HepG2 (cell line): ENCODE measurements around the gene BTBD8. TPM values are rescaled to one million over a fixed set of nuclear protein-coding genes. Genes with fewer than 3 reads are reported as not detected.

ENCODE experiments used
- ATAC-seq: fragments of 200-7000 bp; cut with Tn5 transposase; 3 replicates; pipeline ENCODE4 v1.9.1; 2020; ENCODE audit warnings: mild to moderate bottlenecking, moderate library complexity
- BruUV-seq: library from RNA; stranded (reverse); fragments of 400-500 nt; replicated peaks from 2 replicates; lab custom pipeline; 2021; lab: Mats Ljungman, UMichigan
- CTCF ChIA-PET: fragments of 300-600 bp; formaldehyde crosslinking; extraction: SDS; loops from one replicate; lab custom pipeline; 2021; ENCODE audit warnings: low total read pairs, inconsistent platforms, low intra/inter-chr PET ratio; lab: Yijun Ruan, JAX
- POLR2A ChIA-PET: fragments of 350-600 bp; sonication (Branson Sonifier 250); formaldehyde crosslinking; loops from one replicate; lab custom pipeline; 2020; ENCODE audit warnings: antibody characterized with exemption, inconsistent platforms; lab: Yijun Ruan, JAX
- DNase-seq: peaks from one replicate; pipeline ENCODE4 v3.0.0-alpha.2; 2015; ENCODE audit warnings: low spot score
- FAIRE-seq: peaks from 3 replicates; lab custom pipeline; 2011; peaks lifted over from hg19 to GRCh38; lab: Jason Lieb, UNC
- H2AFZ ChIP-seq: one replicate; pipeline ENCODE4 v1.6.1; 2011; ENCODE audit warnings: low read length, inconsistent platforms
- H3K27ac ChIP-seq: fragments of 300-600 bp; 3 replicates; pipeline ENCODE4 v1.8.0; 2011; ENCODE audit warnings: mixed run types, mild to moderate bottlenecking, mixed read lengths, low read length, inconsistent platforms; ENCODE audit not compliant: insufficient read depth; ENCODE audit errors: extremely low read length
- H3K27me3 ChIP-seq, 2 experiments: fragments of 200-600 bp in 1 of 2; 2 replicates in 1 of 2; 3 replicates in 1 of 2; pipeline versions ENCODE4 v1.6.0 to v1.8.0; 2011; ENCODE audit warnings: low read length in 2 of 2, mild to moderate bottlenecking in 2 of 2, moderate library complexity in 2 of 2, inconsistent platforms in 1 of 2; ENCODE audit not compliant: insufficient read depth in 2 of 2, control insufficient read depth in 1 of 2
- H3K36me3 ChIP-seq, 2 experiments: fragments of 200-600 bp in 1 of 2; replicated peaks in 1 of 2; 2 replicates in 1 of 2; 3 replicates in 1 of 2; pipeline versions ENCODE4 v1.5.1 to v1.8.0; 2011; ENCODE audit warnings: low read length in 2 of 2, inconsistent platforms in 1 of 2; ENCODE audit not compliant: insufficient read depth in 2 of 2, control insufficient read depth in 1 of 2
- H3K4me1 ChIP-seq: 2 replicates; pipeline ENCODE4 v1.5.1; 2012; ENCODE audit warnings: low read length, inconsistent platforms; ENCODE audit not compliant: insufficient read depth
- H3K4me2 ChIP-seq: 2 replicates; pipeline ENCODE4 v1.6.0; 2011; ENCODE audit warnings: low read depth, low read length, inconsistent platforms
- H3K4me3 ChIP-seq, 3 experiments: fragments of 200-600 bp in 1 of 3; sonication (generic), shearing (Covaris generic) in 1 of 3; replicated peaks in 1 of 3; 2 replicates each; pipeline ENCODE4 v1.5.1; 2011 to 2016; ENCODE audit warnings: low read length in 3 of 3, inconsistent platforms in 2 of 3, low read depth in 2 of 3, mild to moderate bottlenecking in 2 of 3, control low read depth in 1 of 3, mixed read lengths in 1 of 3; ENCODE audit not compliant: insufficient read depth in 1 of 3
- H3K79me2 ChIP-seq: one replicate; pipeline ENCODE4 v1.6.1; 2011; ENCODE audit warnings: low read length, inconsistent platforms; ENCODE audit not compliant: insufficient read depth
- H3K9ac ChIP-seq: 2 replicates; pipeline ENCODE4 v1.6.0; 2011; ENCODE audit warnings: mild to moderate bottlenecking, low read depth, low read length, inconsistent platforms; ENCODE audit not compliant: insufficient read depth
- H3K9me3 ChIP-seq: 2 replicates; pipeline ENCODE4 v1.5.1; 2012; ENCODE audit warnings: mild to moderate bottlenecking, low read length
- H4K20me1 ChIP-seq: 2 replicates; pipeline ENCODE4 v1.6.0; 2011; ENCODE audit warnings: inconsistent platforms, mild to moderate bottlenecking, low read length, moderate library complexity; ENCODE audit not compliant: insufficient read depth
- PHB2 ChIP-seq: fragments of 450-650 bp; IDR thresholded peaks from 2 replicates; pipeline ENCODE4 v1.6.1; 2018; ENCODE audit not compliant: partially characterized antibody
- RFXAP ChIP-seq: sonication (generic); formaldehyde crosslinking; IDR thresholded peaks from 2 replicates; pipeline ENCODE4 v1.4.0; 2020; ENCODE audit warnings: missing genetic modification reagents, borderline replicate concordance
- SOX13 ChIP-seq, 3 experiments: fragments of 450-650 bp in 1 of 3; sonication (generic) in 1 of 3; formaldehyde crosslinking in 1 of 3; IDR thresholded peaks in 2 of 3; conservative IDR thresholded peaks in 1 of 3; 2 replicates each; pipeline versions ENCODE4 v1.5.0 to v1.6.1; 2016 to 2020; ENCODE audit warnings: antibody characterized with exemption in 1 of 3, mild to moderate bottlenecking in 1 of 3, missing compliant biosample characterization in 1 of 3, missing genetic modification reagents in 1 of 3, moderate library complexity in 1 of 3
- TEF ChIP-seq: sonication (generic); formaldehyde crosslinking; IDR thresholded peaks from 2 replicates; pipeline ENCODE4 v1.5.0; 2020; ENCODE audit warnings: missing genetic modification reagents
- U2AF2 ChIP-seq: fragments of 200-400 bp; formaldehyde crosslinking; IDR thresholded peaks from 2 replicates; pipeline ENCODE4 v1.6.1; 2017; ENCODE audit warnings: low read depth, mild to moderate bottlenecking, low read length
- ZNF18 ChIP-seq: sonication (generic); formaldehyde crosslinking; IDR thresholded peaks from 2 replicates; pipeline ENCODE4 v1.8.0; 2022; ENCODE audit warnings: mild to moderate bottlenecking, missing genetic modification reagents; ENCODE audit not compliant: insufficient replicate concordance
- ZNF709 ChIP-seq: sonication (generic); formaldehyde crosslinking; IDR thresholded peaks from 2 replicates; pipeline ENCODE4 v1.5.0; 2020; ENCODE audit warnings: mild to moderate bottlenecking, missing genetic modification reagents
- WGBS: methylation state at CpG from one replicate; pipeline ENCODE4 v1.1.6; 2017; ENCODE audit warnings: low lambda C conversion rate; 5-methylcytosine and 5-hydroxymethylcytosine counted together
- in situ Hi-C: cut with HindIII; loops from 2 replicates; pipeline ENCODE4 v1.10.0; 2017; ENCODE audit warnings: low pct_unique_long_range_greater_than_20kb; ENCODE audit not compliant: extremely low pct_ligation_motif_present
- intact Hi-C: fragments of 100-400 bp; cut with micrococcal nuclease; formaldehyde crosslinking; loops from one replicate; pipeline ENCODE4 v1.10.0; 2022; ENCODE audit not compliant: unreplicated experiment
- polyA plus RNA-seq, 8 experiments: library from polyadenylated mRNA; depleted of rRNA in 3 of 8; stranded (reverse) in 7 of 8; unstranded in 1 of 8; fragments of >200 nt; fragmentation: Illumina TruSeq in 4 of 8; extraction: Trizol in 4 of 8; gene quantifications; 2 replicates each; pipeline versions ENCODE4 v1.2.1 to v1.2.3, GENCODE V29; 2011 to 2016; ENCODE audit warnings: low read depth in 4 of 8, missing spikeins in 1 of 8, mixed read lengths in 1 of 8; ENCODE audit not compliant: insufficient read depth in 1 of 8
- total RNA-seq, 5 experiments: library from RNA; depleted of rRNA; stranded (reverse); fragments of >200 nt; fragmentation: Illumina TruSeq; extraction: Trizol; gene quantifications; 2 replicates each; pipeline ENCODE4 v1.2.3, GENCODE V29; 2016; ENCODE audit warnings: low read depth in 1 of 5

Gene BTBD8
- total and polyA plus RNA-seq, 2 of the 13 experiments (the other 11 are each of a cell fraction or from before 2014, with no cell fraction given): 0.41 to 1.8 TPM

- Histone ChIP-seq H3K9ac (no peak overlapping the region), H3K4me1 (no peaks in the 10 kb centered on the region), H3K4me2 (no peak overlapping the region), H3K79me2 (no peaks in the 10 kb centered on the region), H3K4me3 (no peak overlapping the region), H3K27me3 (no peaks in the 10 kb centered on the region; a peak in 1 of 5 replicates), H3K27ac (no peak overlapping the region), H3K9me3 (no peaks in the 10 kb centered on the region), H3K36me3 (no peaks in the 10 kb centered on the region), H4K20me1 (no peaks in the 10 kb centered on the region), H2AFZ (no peak overlapping the region)
- no peak for FAIRE-seq
- no peak for DNase-seq
- intact Hi-C loops: no loop called here
- BruUV-seq: no TSS peak
- in situ Hi-C loops: no loop called here
- no peak for ATAC-seq
- ChIA-PET POLR2A (no interaction called here), CTCF (no interaction called here)
- WGBS: 0% methylated on average over 1 of the region's 1 CpG
- TF ChIP-seq ZNF709 (CRISPR knock-in tag) (no peak), ZNF18 (no peak), TEF (CRISPR knock-in tag) (no peak), PHB2 (no peak), U2AF2 (no peak), RFXAP (CRISPR knock-in tag) (no peak), SOX13 (IDR thresholded peaks at IDR 0.05) (no peak), SOX13 (CRISPR knock-in tag; conservative IDR thresholded peaks at IDR 0.05 in 1 of 2, IDR thresholded peaks at IDR 0.05 in 1 of 2) (no peak)
Measured at GRCh38 chr1:92194511-92194910, 114.4 kb downstream of the BTBD8 start.
